ENCODE data around the gene ATXN10.

DNA sequence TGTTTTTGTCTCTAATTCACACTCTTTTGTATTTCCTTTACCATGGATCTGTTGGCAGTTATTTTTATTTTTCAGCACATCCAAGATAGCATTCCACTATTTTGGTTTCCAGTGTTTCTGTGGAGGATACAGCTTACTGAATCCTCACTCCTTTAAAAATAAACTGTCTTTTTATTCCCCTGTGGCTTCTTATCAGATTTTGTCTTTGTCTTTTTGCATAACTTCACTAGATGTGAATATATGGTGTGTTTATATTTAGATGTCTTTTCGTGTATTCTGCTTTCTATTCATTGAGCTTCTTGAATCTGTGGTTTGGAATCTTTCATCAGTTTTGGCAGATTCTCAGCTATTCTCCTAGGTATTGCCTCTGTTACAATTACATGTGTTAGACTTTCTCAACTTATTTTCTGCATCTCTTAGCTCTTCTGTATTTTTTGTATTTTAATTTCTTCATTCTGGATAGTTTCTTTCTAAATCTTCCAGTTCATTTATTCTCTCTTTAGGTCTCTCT is 7.4 kb upstream of the ATXN10 start:
- TF ChIP-seq, protein P1, sequence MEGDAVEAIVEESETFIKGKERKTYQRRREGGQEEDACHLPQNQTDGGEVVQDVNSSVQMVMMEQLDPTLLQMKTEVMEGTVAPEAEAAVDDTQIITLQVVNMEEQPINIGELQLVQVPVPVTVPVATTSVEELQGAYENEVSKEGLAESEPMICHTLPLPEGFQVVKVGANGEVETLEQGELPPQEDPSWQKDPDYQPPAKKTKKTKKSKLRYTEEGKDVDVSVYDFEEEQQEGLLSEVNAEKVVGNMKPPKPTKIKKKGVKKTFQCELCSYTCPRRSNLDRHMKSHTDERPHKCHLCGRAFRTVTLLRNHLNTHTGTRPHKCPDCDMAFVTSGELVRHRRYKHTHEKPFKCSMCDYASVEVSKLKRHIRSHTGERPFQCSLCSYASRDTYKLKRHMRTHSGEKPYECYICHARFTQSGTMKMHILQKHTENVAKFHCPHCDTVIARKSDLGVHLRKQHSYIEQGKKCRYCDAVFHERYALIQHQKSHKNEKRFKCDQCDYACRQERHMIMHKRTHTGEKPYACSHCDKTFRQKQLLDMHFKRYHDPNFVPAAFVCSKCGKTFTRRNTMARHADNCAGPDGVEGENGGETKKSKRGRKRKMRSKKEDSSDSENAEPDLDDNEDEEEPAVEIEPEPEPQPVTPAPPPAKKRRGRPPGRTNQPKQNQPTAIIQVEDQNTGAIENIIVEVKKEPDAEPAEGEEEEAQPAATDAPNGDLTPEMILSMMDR (IDR thresholded peaks at IDR 0.05; ENCODE audit: low read depth, low read length), result no peak
- TF ChIP-seq EZH2phosphoT487 (IDR thresholded peaks at IDR 0.05; ENCODE audit: low read depth), result no peak

Measured in OCI-LY3 (cell line).